ENCODE measurements around the gene PLXNB3.
"Not testable (repeated sequence)": the region's sequence is repeated elsewhere in the genome, so short reads cannot be mapped to it uniquely, and the experiment has no call there.

The PLXNB3 gene

DNA sequence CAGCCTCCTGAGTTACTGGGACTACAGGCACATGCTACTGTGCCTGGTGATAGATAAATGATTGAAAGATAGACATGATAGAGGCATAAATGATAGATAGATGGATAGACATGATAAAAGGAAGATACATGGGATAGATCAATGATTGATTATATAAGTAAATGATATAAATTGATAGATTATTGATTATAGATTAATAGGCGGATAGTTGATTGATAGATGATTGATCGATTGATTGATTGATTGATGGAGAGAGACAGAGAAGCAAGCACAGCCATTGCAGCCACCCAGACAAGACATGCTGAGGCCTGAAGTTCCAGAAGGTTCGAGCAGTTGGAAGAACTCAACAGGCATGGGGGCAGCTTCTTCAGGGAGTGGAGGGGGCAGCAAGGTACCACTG, 17.7 kb upstream of the PLXNB3 start:
- Mint-ChIP-seq H3K4me3 (no peak overlapping the region), H3K27me3 (peaks cover 27% of the 10 kb centered on the region), H3K27ac (ENCODE audit: low read depth) (peak overlapping the region; percentile 74), H3K9me3 (no peaks in the 10 kb centered on the region), H3K4me1 (no peaks in the 10 kb centered on the region), H3K36me3 (ENCODE audit: insufficient read depth) (no peaks in the 10 kb centered on the region)
- DNase-seq (ENCODE audit: low spot score in 2 of 2) (no peak), ATAC-seq (replicated peaks; ENCODE audit: extremely low read depth, poor library complexity, severe bottlenecking) (no peak)

DNA sequence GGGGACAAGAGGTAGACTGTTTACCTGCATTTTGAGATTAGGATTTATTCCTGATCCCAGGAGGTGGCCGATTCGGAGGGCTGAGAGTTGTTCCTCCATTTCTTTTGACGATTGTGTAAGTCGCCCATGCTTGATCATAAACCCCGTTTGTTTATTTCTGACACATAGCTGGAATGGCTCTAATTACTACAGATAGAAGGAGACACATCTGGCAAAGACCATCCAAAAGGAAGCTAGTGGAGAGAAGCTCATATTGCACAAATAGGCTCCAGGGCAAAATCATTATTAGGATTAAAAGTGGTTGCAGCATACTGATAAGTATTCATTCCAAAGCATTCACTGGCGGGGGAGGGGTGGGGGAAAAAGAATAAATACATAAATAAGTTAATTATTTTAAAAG, 17.1 kb upstream of the PLXNB3 start:
- not testable (repeated sequence) for H3K4me3 Mint-ChIP-seq; H3K4me1 Mint-ChIP-seq; DNase-seq (ENCODE audit: low spot score in 2 of 2); H3K36me3 Mint-ChIP-seq (ENCODE audit: insufficient read depth); H3K9me3 Mint-ChIP-seq; ATAC-seq (replicated peaks; ENCODE audit: extremely low read depth, poor library complexity, severe bottlenecking)
- H3K27me3 Mint-ChIP-seq, result peaks cover 27% of the 10 kb centered on the region
- peak overlapping the region; percentile 74 for H3K27ac Mint-ChIP-seq (ENCODE audit: low read depth)

DNA sequence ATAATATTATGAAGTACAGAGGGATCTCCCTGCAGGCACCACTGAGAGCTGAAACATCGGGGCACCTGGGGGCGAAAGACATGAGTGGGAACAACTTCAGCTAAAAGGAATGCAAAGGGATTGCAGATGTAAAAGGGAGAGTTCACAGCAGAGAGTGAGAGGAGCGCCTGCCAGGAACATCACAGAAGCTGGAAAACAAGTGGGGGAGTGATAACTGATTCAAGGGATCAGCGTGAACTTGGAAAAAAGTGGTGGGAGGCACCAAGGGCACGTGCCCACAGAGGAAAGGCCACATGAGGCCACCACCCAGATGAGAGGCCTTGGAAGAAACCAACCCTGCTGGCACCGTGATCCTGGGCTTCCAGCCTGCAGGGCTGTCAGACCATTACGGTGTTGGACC, 15.0 kb upstream of the PLXNB3 start:
- peaks cover 27% of the 10 kb centered on the region for H3K27me3 Mint-ChIP-seq
- not testable (repeated sequence) for H3K36me3 Mint-ChIP-seq (ENCODE audit: insufficient read depth); H3K4me1 Mint-ChIP-seq; H3K9me3 Mint-ChIP-seq; H3K4me3 Mint-ChIP-seq; DNase-seq (ENCODE audit: low spot score in 2 of 2); H3K27ac Mint-ChIP-seq (ENCODE audit: low read depth); ATAC-seq (replicated peaks; ENCODE audit: extremely low read depth, poor library complexity, severe bottlenecking)

DNA sequence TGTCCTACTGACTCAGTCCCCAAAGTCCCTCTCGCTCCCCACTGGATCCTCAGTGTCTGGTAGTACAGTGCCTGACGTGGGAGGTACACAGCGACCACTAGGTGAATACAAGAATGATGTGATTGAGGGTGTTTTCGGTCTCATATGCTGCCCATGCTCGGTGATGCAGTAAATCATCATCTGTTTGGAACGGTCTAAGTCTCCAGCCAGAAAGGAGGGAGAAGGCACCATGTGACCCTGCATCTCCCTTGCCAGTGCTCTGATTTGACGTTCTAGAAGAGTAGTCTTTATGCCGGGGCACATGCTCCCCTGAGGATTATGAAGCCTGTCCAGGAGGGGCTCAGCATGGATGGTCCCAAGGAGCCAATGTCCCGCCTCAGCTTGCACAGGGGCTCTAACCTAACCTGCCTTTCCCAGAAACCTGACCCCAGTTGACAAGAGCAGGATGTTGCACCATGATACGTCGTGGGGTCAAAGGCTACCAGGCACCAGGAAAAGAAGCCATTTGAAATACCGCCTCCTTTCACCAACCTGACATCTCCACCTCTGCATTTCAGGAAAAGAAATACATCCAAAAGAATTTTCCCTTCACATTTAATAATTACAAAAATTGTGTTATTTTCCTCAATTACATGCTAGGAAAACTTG, 13.8 kb upstream of the PLXNB3 start:
- ATAC-seq (replicated peaks; ENCODE audit: extremely low read depth, poor library complexity, severe bottlenecking) (no peak), DNase-seq (ENCODE audit: low spot score in 2 of 2) (no peak)
- peaks cover 27% of the 10 kb centered on the region for H3K27me3 Mint-ChIP-seq
- no peaks in the 10 kb centered on the region for H3K4me1 Mint-ChIP-seq
- no peak overlapping the region for H3K4me3 Mint-ChIP-seq
- no peaks in the 10 kb centered on the region for H3K36me3 Mint-ChIP-seq (ENCODE audit: insufficient read depth)
- no peaks in the 10 kb centered on the region for H3K9me3 Mint-ChIP-seq
- no peak overlapping the region for H3K27ac Mint-ChIP-seq (ENCODE audit: low read depth)

DNA sequence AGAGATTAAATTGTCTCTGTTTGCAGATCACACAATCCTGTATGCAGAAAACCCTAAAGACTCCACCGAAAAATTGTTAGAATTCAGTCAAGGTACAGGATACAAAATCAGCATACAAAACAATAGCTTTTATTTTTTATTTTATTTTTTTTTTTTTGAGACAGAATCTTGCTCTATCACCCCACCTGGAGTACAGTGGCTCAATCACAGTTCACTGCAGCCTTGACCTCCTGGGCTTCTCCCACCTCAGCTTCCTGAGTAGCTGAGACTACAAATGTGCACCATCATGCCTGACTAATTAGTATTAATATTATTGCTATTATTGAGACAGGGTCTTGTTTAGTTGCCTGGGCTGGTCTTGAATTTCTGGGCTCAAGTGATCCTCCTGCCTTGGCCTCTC, 8.9 kb upstream of the PLXNB3 start:
- ATAC-seq (replicated peaks; ENCODE audit: extremely low read depth, poor library complexity, severe bottlenecking) (no peak), DNase-seq (ENCODE audit: low spot score in 2 of 2) (no peak)
- H3K4me1 Mint-ChIP-seq, result no peaks in the 10 kb centered on the region

DNA sequence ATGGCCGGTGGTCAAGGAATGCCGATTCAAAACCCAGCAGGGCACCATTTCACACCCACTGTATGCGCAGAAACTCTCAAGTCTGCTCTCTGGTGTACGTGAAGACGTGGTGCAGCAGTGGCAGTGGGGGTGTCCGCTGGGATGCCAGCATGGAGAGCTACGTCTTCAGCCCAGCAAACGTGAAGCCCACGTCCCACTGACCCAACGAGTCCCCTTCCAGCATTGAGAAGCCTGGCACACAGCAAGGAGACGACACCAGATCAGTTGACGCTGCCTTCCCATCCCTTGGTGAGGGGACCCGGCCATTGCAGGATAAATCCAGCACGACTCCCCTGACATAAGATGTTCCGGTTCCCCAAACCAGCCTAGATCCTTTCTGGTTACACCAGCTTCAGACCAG, 2.2 kb upstream of the PLXNB3 start:
- no peak overlapping the region for H3K4me3 Mint-ChIP-seq
- no peak for ATAC-seq (replicated peaks; ENCODE audit: extremely low read depth, poor library complexity, severe bottlenecking)
- no peaks in the 10 kb centered on the region for H3K36me3 Mint-ChIP-seq (ENCODE audit: insufficient read depth)
- H3K9me3 Mint-ChIP-seq, result no peaks in the 10 kb centered on the region
- no peak overlapping the region for H3K27ac Mint-ChIP-seq (ENCODE audit: low read depth)
- DNase-seq (ENCODE audit: low spot score in 2 of 2), result no peak
- no peaks in the 10 kb centered on the region for H3K27me3 Mint-ChIP-seq
- peaks cover 13% of the 10 kb centered on the region for H3K4me1 Mint-ChIP-seq

More for the DNA sequence above, 8.9 kb upstream of the PLXNB3 start:
- Mint-ChIP-seq H3K4me3 (no peak overlapping the region), H3K27ac (ENCODE audit: low read depth) (no peak overlapping the region), H3K27me3 (peaks cover 2% of the 10 kb centered on the region), H3K9me3 (no peaks in the 10 kb centered on the region), H3K36me3 (ENCODE audit: insufficient read depth) (no peaks in the 10 kb centered on the region)

DNA sequence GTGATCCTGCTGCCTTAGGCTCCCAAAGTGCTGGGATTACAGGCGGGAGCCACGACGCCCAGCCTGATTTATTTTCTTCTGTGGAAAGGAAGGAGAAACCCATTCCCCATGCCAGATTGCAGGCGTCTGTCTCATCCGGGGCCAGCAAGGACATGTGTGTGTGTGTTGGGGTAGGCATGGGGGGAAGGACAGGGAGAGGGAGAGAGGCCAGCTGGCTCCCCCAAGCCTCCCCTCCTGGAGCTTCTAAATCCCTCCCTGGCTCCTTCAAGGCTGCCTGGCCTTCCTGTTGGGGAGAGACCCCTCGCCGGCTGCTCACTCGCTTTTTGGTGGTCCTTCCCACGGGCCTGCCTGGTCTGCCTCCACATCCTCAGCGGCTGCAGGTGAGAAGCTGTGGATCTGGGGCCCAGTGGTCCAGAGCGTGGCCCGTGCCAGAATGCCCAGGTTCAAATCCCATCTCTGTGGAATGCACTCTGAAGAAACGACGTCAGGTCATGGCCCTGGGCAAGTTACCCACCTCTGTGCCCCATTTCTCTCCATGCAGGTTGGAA, 1.3 kb upstream of the PLXNB3 start:
- ATAC-seq (replicated peaks; ENCODE audit: extremely low read depth, poor library complexity, severe bottlenecking) (no peak), DNase-seq (ENCODE audit: low spot score in 2 of 2) (no peak)
- Mint-ChIP-seq H3K36me3 (ENCODE audit: insufficient read depth) (no peaks in the 10 kb centered on the region), H3K4me1 (peaks cover 13% of the 10 kb centered on the region), H3K9me3 (no peaks in the 10 kb centered on the region), H3K27me3 (no peaks in the 10 kb centered on the region), H3K4me3 (no peak overlapping the region), H3K27ac (ENCODE audit: low read depth) (no peak overlapping the region)

DNA sequence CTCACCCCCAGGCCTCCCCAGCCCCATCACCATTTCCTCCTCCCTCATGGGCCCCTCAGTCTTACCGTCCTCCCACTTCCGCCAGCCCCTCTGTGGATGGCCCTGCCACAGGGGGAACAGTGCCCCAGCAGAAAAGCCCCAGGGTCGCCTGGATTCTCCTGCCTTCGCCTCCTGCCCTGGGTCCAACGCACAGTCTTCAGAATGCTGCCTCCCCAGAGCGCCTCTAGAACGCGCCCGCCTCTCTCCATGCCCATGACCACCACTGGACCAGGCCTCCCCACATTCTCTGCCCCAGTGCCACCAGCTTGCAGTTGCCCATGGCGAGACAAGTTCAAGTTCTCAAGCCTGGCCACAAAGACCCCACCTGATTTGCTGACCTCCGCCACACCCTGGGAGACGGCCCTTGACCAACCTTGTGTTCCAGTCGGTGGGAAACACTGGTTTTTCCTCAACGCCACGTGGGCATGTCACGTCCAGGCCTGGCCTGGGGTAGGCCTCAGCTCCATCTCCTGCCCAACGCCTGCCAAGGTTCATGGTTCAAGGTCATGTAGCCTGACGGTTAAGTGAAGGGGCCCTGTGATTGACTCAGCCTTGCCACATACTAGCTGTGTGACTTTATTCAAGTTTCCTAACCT, 634 bp upstream of the PLXNB3 start:
- Mint-ChIP-seq H3K4me3 (no peak overlapping the region), H3K4me1 (peaks cover 19% of the 10 kb centered on the region), H3K27me3 (no peaks in the 10 kb centered on the region), H3K27ac (ENCODE audit: low read depth) (no peak overlapping the region), H3K9me3 (no peaks in the 10 kb centered on the region), H3K36me3 (ENCODE audit: insufficient read depth) (no peaks in the 10 kb centered on the region)
- DNase-seq (ENCODE audit: low spot score in 2 of 2), result no peak
- no peak for ATAC-seq (replicated peaks; ENCODE audit: extremely low read depth, poor library complexity, severe bottlenecking)

DNA sequence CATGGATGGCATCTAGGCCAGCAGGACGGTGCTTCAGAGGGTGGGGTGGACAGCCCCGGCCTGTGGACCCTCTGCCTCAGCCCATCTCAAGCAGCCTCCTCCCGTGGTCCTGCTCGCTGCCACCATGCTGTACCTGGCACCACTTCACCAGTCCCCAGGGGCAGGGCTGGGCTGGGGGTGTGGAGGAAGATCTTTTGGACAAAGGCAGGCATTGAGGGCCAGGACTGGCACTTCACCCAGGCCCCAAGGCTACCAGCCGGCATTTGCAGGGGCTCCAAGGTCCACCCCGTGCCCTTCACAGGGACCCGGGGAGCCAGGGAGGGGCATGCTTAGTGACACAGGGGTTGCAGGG, 713 bp downstream of the PLXNB3 start:
- H3K9me3 Mint-ChIP-seq, result no peaks in the 10 kb centered on the region
- no peaks in the 10 kb centered on the region for H3K36me3 Mint-ChIP-seq (ENCODE audit: insufficient read depth)
- DNase-seq (ENCODE audit: low spot score in 2 of 2) (no peak), ATAC-seq (replicated peaks; ENCODE audit: extremely low read depth, poor library complexity, severe bottlenecking) (no peak)
- H3K27ac Mint-ChIP-seq (ENCODE audit: low read depth), result no peak overlapping the region
- H3K4me1 Mint-ChIP-seq, result peaks cover 19% of the 10 kb centered on the region
- H3K4me3 Mint-ChIP-seq, result no peak overlapping the region
- no peaks in the 10 kb centered on the region for H3K27me3 Mint-ChIP-seq

DNA sequence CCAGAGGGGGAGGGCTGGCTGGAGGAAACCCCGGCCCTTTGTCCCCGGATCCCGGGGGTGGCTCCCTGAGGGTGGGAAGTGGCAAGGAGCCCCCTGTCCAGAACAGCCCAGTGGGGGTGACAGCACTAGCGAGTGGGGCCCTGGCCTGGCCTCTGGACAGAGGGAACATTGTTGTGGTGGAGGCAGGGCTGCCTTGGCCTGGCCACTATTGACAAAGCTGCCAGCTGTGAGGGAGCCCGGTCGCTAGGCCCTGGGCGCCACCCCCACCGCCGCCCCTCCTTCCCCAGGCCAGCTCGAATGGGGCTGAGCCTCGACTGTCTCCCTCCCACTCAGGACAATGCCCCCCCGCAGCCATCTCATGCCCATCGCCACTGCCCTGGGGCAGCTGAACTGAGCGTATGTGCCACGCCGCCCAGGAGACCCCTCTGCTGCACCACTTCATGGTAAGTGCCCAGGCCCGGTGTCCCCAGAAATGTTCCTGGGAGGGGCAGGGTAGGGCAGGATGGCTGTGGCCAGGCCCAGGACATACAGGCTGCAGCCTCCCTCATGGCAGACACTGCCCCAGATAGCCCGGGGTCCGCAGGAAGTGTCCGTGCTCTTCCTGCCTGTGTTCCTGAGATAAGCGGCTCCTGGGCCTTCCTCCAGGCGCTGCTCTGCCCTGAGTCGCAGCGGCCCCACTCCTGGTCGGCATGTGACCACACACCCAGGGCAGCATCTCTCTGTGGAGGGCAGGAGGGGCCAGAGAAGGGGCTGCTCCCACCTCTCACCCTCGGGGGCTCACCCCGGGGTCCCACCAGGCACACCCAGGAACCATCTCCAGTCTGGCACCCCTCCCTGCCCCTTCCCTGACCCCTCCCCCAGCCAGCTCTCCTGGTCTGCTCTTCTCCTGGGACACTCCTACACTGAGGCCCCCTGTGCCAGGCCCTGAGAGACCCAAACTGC, 1.4 kb downstream of the PLXNB3 start:
- Mint-ChIP-seq H3K9me3 (no peaks in the 10 kb centered on the region), H3K4me3 (no peak overlapping the region), H3K36me3 (ENCODE audit: insufficient read depth) (no peaks in the 10 kb centered on the region), H3K4me1 (peaks cover 19% of the 10 kb centered on the region), H3K27me3 (no peaks in the 10 kb centered on the region), H3K27ac (ENCODE audit: low read depth) (no peak overlapping the region)
- DNase-seq (ENCODE audit: low spot score in 2 of 2), result no peak
- ATAC-seq (replicated peaks; ENCODE audit: extremely low read depth, poor library complexity, severe bottlenecking), result no peak

DNA sequence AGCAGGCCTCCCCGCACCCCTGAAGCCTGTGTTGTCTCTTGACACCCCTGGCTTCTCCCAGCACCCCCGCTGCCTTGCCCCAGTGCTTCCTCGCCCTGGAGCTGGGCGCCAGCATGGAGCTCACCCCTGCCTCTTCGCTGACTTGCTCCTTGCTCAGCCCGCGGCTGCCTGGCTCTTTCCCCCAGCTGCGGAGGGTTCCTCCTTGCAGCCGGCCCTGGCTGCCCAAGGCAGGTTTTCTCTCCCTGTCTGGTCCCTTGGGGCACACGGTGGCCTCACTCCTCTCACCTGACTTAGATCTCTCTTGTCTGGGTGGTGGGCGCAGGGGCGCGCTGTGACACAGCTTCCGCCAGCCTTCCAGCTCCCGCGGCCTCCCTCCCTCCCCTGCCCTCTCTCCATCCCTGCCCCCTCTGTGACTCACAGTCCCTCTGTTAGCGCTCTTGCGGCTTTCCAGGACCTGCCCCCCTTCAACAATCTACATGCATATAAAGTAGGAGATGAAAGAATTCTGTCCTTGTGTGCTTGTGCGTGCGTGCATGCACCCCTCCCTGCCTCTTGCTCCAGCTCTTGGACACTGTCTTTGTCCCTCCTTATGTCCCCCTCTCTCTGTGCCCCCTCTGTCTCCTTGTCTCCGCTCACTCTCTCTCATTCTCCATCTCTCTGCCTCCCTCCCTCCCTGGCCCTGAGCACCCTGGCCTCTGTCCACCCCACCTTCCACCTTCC, 2.2 kb downstream of the PLXNB3 start:
- Mint-ChIP-seq H3K4me1 (peaks cover 19% of the 10 kb centered on the region), H3K4me3 (no peak overlapping the region), H3K36me3 (ENCODE audit: insufficient read depth) (no peaks in the 10 kb centered on the region), H3K27me3 (no peaks in the 10 kb centered on the region), H3K9me3 (no peaks in the 10 kb centered on the region), H3K27ac (ENCODE audit: low read depth) (no peak overlapping the region)
- ATAC-seq (replicated peaks; ENCODE audit: extremely low read depth, poor library complexity, severe bottlenecking), result no peak
- no peak for DNase-seq (ENCODE audit: low spot score in 2 of 2)

All from central memory CD8-positive, alpha-beta T cell (primary cell).